Activated CD8-positive, alpha-beta T cell treated with anti-CD3 and anti-CD28 coated beads for 36 hours (primary cell): ENCODE results near the gene ABCA4. TPM values are rescaled to one million over a fixed set of nuclear protein-coding genes. Genes with fewer than 3 reads are reported as not detected.
A peak's percentile ranks its signal among the peaks of the same experiment; 100 is the strongest.

ENCODE experiments used
- ATAC-seq: fragments of 200-7000 bp; cut with Tn5 transposase; one replicate; pipeline ENCODE4 v1.10.0; 2021; ENCODE audit warnings: mild to moderate bottlenecking, moderate library complexity
- CTCF ChIA-PET: fragments of 350-600 bp; sonication (Branson Sonifier 250); formaldehyde crosslinking; loops from one replicate; lab custom pipeline; 2021; ENCODE audit warnings: antibody characterized with exemption; lab: Charles Lee
- POLR2A ChIA-PET: fragments of 350-600 bp; sonication (Branson Sonifier 250); formaldehyde crosslinking; loops from one replicate; lab custom pipeline; 2021; ENCODE audit warnings: antibody characterized with exemption; lab: Charles Lee
- DNase-seq: peaks from one replicate; pipeline ENCODE4 v3.0.0-alpha.2; 2020
- H3K27ac Mint-ChIP-seq: one replicate; pipeline ENCODE4 v1.8.0; 2021; ENCODE audit warnings: mild to moderate bottlenecking, mixed read lengths
- H3K27me3 Mint-ChIP-seq: one replicate; pipeline ENCODE4 v1.8.0; 2021; ENCODE audit warnings: mixed read lengths
- H3K36me3 Mint-ChIP-seq: one replicate; pipeline ENCODE4 v1.8.0; 2021; ENCODE audit warnings: low read depth, mixed read lengths
- H3K4me1 Mint-ChIP-seq: one replicate; pipeline ENCODE4 v1.8.0; 2021; ENCODE audit warnings: low read depth, mixed read lengths
- H3K4me3 Mint-ChIP-seq: one replicate; pipeline ENCODE4 v1.8.0; 2021; ENCODE audit warnings: mild to moderate bottlenecking, moderate library complexity, mixed read lengths
- H3K9me3 Mint-ChIP-seq: one replicate; pipeline ENCODE4 v1.8.0; 2021; ENCODE audit warnings: mixed read lengths
- CTCF ChIP-seq: fragments of 200-600 bp; IDR thresholded peaks from one replicate; pipeline ENCODE4 v1.8.0; 2022; ENCODE audit warnings: antibody characterized with exemption, mild to moderate bottlenecking
- intact Hi-C: fragments of 100-400 bp; cut with micrococcal nuclease; formaldehyde crosslinking; loops from one replicate; pipeline ENCODE4 v1.10.0; 2022
- total RNA-seq, 2 experiments: library from RNA; stranded (reverse); gene quantifications; one replicate each; pipeline ENCODE4 v1.2.3, GENCODE V29; 2021

The ABCA4 gene
- total RNA-seq, 2 experiments from 2014 or later, result not detected

- no peak for DNase-seq
- H3K9me3 Mint-ChIP-seq, result no peaks in the 10 kb centered on the region
- no peak overlapping the region for H3K4me3 Mint-ChIP-seq
- ChIA-PET POLR2A (no interaction called here), CTCF (interaction anchor here (0.8 to 7.3 kb wide), 10 partner anchors 11 to 296 kb away, joined by 3 to 61 read pairs (median 6); no protein-coding TSS in a partner anchor)
- H3K4me1 Mint-ChIP-seq, result peaks cover 5% of the 10 kb centered on the region
- intact Hi-C loops, result no loop called here
- no peaks in the 10 kb centered on the region for H3K36me3 Mint-ChIP-seq
- H3K27ac Mint-ChIP-seq, result no peak overlapping the region
- H3K27me3 Mint-ChIP-seq, result peaks cover 25% of the 10 kb centered on the region
- no peak for ATAC-seq
- TF ChIP-seq CTCF, result no peak
Observed at GRCh38 chr1:94038511-94038910, 82.4 kb downstream of the ABCA4 start.

- Mint-ChIP-seq H3K36me3 (no peaks in the 10 kb centered on the region), H3K9me3 (no peaks in the 10 kb centered on the region), H3K4me1 (peaks cover 5% of the 10 kb centered on the region), H3K27me3 (peaks cover 25% of the 10 kb centered on the region), H3K27ac (no peak overlapping the region), H3K4me3 (no peak overlapping the region)
- DNase-seq, result no peak
- intact Hi-C loops, result no loop called here
- ATAC-seq, result peak; percentile 74
- ChIA-PET POLR2A (interaction anchor here (0.6 kb wide), 1 partner anchor 590 kb away, joined by 3 read pairs; the partner anchor contains the start of gene FNBP1L), CTCF (interaction anchor here (0.8 to 7.3 kb wide), 10 partner anchors 8 to 298 kb away, joined by 3 to 61 read pairs (median 5); no protein-coding TSS in a partner anchor)
- TF ChIP-seq CTCF, result no peak
Observed at GRCh38 chr1:94037392-94038229, 83.3 kb downstream of the ABCA4 start.

- TF ChIP-seq CTCF, result no peak
- H3K9me3 Mint-ChIP-seq, result no peaks in the 10 kb centered on the region
- ChIA-PET CTCF (interaction anchor here (1.1 to 7.3 kb wide), 4 partner anchors 9 to 299 kb away, joined by 3 to 61 read pairs (median 5); no protein-coding TSS in a partner anchor), POLR2A (interaction anchor here (0.6 kb wide), 1 partner anchor 589 kb away, joined by 3 read pairs; the partner anchor contains the start of gene FNBP1L)
- peaks cover 25% of the 10 kb centered on the region for H3K27me3 Mint-ChIP-seq
- H3K27ac Mint-ChIP-seq, result no peak overlapping the region
- H3K4me1 Mint-ChIP-seq, result peaks cover 5% of the 10 kb centered on the region
- no peaks in the 10 kb centered on the region for H3K36me3 Mint-ChIP-seq
- DNase-seq, result no peak
- intact Hi-C loops, result no loop called here
- ATAC-seq, result no peak
- no peak overlapping the region for H3K4me3 Mint-ChIP-seq
Observed at GRCh38 chr1:94036730-94037129, 84.2 kb downstream of the ABCA4 start.

- Mint-ChIP-seq H3K36me3 (no peaks in the 10 kb centered on the region), H3K27ac (no peak overlapping the region), H3K4me3 (no peak overlapping the region), H3K27me3 (peaks cover 21% of the 10 kb centered on the region), H3K9me3 (no peaks in the 10 kb centered on the region), H3K4me1 (peaks cover 5% of the 10 kb centered on the region)
- CTCF ChIA-PET, result interaction anchor here (0.7 to 7.3 kb wide), 3 partner anchors 7 to 12 kb away, joined by 3 to 61 read pairs (median 10); no protein-coding TSS in a partner anchor
- ATAC-seq (no peak), DNase-seq (no peak)
- POLR2A ChIA-PET, result no interaction called here
- no peak for TF ChIP-seq CTCF
- intact Hi-C loops, result no loop called here
Observed at GRCh38 chr1:94033849-94034248, 87.1 kb downstream of the ABCA4 start.

- no peaks in the 10 kb centered on the region for H3K9me3 Mint-ChIP-seq
- no peak for TF ChIP-seq CTCF
- no peak overlapping the region for H3K27ac Mint-ChIP-seq
- ATAC-seq (no peak), DNase-seq (no peak)
- POLR2A ChIA-PET, result no interaction called here
- H3K4me1 Mint-ChIP-seq, result peaks cover 4% of the 10 kb centered on the region
- CTCF ChIA-PET, result interaction anchor here (0.8 kb wide), 1 partner anchor 21 kb away, joined by 3 read pairs; no protein-coding TSS in a partner anchor
- peaks cover 15% of the 10 kb centered on the region for H3K27me3 Mint-ChIP-seq
- intact Hi-C loops, result no loop called here
- H3K4me3 Mint-ChIP-seq, result no peak overlapping the region
- no peaks in the 10 kb centered on the region for H3K36me3 Mint-ChIP-seq
Observed at GRCh38 chr1:94032637-94033036, 88.3 kb downstream of the ABCA4 start.
